Keratinocyte (primary cell): ENCODE measurements around the gene RIPPLY2.

Source experiments
- EZH2 ChIP-seq: IDR thresholded peaks from one replicate; pipeline ENCODE4 v1.6.1; 2012; ENCODE audit warnings: inconsistent platforms, mild to moderate bottlenecking, low read length, moderate library complexity
- TF ChIP-seq, protein P1 (sequence below), 3 experiments: IDR thresholded peaks in 1 of 3; conservative IDR thresholded peaks in 1 of 3; optimal IDR thresholded peaks in 1 of 3; 2 replicates in 2 of 3; 3 replicates in 1 of 3; pipeline versions ENCODE3 to v1.5.1; 2011; ENCODE audit warnings: low read length in 3 of 3, mild to moderate bottlenecking in 3 of 3, moderate library complexity in 2 of 3, control low read depth in 1 of 3, inconsistent platforms in 1 of 3; ENCODE audit not compliant: insufficient read depth in 2 of 3; ENCODE audit errors: extremely low read depth in 1 of 3

DNA sequence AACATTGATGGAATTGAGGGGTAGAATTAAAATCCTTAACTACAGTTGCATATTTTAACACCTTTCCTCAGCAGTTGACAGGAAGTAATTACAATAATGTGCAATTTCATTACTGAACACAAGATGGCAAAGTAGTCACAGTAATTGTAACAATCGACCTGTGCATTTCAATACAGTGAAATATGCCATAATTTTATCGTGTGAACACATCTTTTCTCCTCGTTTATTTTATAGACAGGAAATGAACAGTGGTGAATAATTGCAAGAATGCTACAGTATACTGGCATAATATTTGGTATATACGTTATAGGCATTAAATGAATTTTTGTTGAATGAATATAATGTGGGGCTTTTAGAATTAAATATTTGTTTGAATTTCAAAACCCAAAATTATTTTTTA is 31.4 kb downstream of the RIPPLY2 start:
- TF ChIP-seq EZH2 = no peak
- TF ChIP-seq, protein P1, sequence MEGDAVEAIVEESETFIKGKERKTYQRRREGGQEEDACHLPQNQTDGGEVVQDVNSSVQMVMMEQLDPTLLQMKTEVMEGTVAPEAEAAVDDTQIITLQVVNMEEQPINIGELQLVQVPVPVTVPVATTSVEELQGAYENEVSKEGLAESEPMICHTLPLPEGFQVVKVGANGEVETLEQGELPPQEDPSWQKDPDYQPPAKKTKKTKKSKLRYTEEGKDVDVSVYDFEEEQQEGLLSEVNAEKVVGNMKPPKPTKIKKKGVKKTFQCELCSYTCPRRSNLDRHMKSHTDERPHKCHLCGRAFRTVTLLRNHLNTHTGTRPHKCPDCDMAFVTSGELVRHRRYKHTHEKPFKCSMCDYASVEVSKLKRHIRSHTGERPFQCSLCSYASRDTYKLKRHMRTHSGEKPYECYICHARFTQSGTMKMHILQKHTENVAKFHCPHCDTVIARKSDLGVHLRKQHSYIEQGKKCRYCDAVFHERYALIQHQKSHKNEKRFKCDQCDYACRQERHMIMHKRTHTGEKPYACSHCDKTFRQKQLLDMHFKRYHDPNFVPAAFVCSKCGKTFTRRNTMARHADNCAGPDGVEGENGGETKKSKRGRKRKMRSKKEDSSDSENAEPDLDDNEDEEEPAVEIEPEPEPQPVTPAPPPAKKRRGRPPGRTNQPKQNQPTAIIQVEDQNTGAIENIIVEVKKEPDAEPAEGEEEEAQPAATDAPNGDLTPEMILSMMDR (optimal IDR thresholded peaks at IDR 0.05 in 1 of 3, IDR thresholded peaks at IDR 0.05 in 1 of 3, conservative IDR thresholded peaks at IDR 0.05 in 1 of 3; ENCODE audit: extremely low read depth in 1 of 3, insufficient read depth in 2 of 3, low read length in 3 of 3) = peak in 2 of 3 experiments; percentile 37 to 67
